ENCODE data around the gene ZMYND11. TPM values are rescaled to one million over a fixed set of nuclear protein-coding genes. Genes with fewer than 3 reads are reported as not detected.

The ZMYND11 gene
- total RNA-seq, 2 donors from 2014 or later: 34.2 to 37.7 TPM

DNA sequence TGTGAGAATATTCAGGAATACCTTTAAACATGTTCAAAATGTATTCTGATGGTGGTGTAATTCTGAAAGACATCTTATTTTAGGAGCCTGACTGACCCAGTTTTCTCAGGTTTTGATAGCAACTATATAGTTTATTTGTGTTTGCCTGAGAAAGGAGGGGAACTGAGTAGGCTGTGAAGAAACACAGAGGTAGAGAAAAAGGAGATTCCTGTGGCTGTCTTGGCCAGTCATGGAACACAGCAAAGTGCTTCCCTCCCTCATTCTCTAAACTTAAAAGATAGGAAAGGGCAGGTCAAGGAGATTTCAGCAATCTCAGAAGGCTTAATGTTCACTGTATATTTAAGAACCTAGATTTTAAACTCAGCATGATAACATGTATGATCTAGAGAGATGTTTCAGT lies 43.5 kb downstream of the ZMYND11 start:
- H3K4me3 Mint-ChIP-seq: no peak overlapping the region
- H3K36me3 Mint-ChIP-seq (ENCODE audit: low read depth): peaks cover 31% of the 10 kb centered on the region
- no peaks in the 10 kb centered on the region for H3K27me3 Mint-ChIP-seq (ENCODE audit: insufficient read depth)
- TF ChIP-seq, protein P1, sequence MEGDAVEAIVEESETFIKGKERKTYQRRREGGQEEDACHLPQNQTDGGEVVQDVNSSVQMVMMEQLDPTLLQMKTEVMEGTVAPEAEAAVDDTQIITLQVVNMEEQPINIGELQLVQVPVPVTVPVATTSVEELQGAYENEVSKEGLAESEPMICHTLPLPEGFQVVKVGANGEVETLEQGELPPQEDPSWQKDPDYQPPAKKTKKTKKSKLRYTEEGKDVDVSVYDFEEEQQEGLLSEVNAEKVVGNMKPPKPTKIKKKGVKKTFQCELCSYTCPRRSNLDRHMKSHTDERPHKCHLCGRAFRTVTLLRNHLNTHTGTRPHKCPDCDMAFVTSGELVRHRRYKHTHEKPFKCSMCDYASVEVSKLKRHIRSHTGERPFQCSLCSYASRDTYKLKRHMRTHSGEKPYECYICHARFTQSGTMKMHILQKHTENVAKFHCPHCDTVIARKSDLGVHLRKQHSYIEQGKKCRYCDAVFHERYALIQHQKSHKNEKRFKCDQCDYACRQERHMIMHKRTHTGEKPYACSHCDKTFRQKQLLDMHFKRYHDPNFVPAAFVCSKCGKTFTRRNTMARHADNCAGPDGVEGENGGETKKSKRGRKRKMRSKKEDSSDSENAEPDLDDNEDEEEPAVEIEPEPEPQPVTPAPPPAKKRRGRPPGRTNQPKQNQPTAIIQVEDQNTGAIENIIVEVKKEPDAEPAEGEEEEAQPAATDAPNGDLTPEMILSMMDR (conservative IDR thresholded peaks at IDR 0.05): no peak
- no peak for DNase-seq
- Histone ChIP-seq H3K4me1 (ENCODE audit: control insufficient read depth, insufficient read depth, low read length) (no peaks in the 10 kb centered on the region), H3K9me3 (ENCODE audit: control insufficient read depth, low read length) (peaks cover 8% of the 10 kb centered on the region), H3K4me3 (ENCODE audit: low read length) (no peak overlapping the region), H3K9ac (ENCODE audit: extremely low read depth, low read length, poor library complexity, severe bottlenecking) (no peak overlapping the region), H3K36me3 (ENCODE audit: control insufficient read depth, insufficient read depth, low read length) (peaks cover 19% of the 10 kb centered on the region), H3K27me3 (ENCODE audit: control insufficient read depth, insufficient read depth, low read length, poor library complexity, severe bottlenecking) (no peaks in the 10 kb centered on the region), H3K27ac (ENCODE audit: low read depth, low read length) (no peak overlapping the region)
- H3K4me1 Mint-ChIP-seq: no peaks in the 10 kb centered on the region
- H3K9me3 Mint-ChIP-seq: peaks cover 2% of the 10 kb centered on the region
- H3K27ac Mint-ChIP-seq: no peak overlapping the region

DNA sequence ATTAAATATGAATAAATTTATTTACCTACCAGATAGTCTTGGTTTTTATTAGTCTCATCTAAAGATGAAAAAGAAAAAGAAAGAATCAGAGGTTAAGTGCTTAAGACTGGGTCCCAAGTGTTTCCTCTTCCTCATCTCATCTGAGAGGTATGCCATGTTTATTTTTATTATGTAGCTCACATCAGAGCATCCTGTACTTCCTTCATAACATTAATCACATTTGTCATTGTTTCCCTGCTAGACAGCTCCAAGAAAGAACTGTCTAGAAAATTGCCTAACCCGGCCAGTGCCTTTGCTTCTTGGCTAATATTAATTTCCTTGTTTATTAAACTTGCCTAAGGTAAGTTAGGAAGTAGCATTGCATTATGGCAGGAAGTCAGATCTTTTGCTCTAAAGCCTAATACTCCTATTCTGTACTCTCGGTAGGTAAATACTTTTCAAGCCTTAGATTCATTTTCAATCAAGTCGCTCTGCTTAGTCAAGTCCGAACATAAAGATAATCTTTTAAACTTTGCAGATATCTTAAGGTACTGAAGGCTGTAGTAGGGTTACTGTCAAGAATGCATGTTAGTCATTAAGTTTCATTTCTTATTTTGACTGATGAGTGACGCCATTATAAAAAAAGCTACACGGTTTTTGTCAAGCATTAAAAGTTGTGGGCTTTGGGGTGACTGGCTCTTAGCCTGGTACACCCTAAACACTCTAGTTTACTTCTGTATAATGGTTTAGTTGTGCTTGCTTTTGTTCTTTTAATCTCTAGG lies 47.4 kb downstream of the ZMYND11 start:
- H3K27me3 ChIP-seq (ENCODE audit: control insufficient read depth, insufficient read depth, low read length, poor library complexity, severe bottlenecking): no peaks in the 10 kb centered on the region
- no peak for DNase-seq
- 97 to 100% methylated on average over 1 to 6 of the region's 6 CpGs for WGBS, 2 experiments (ENCODE audit: insufficient coverage in 1 of 2, insufficient read length in 1 of 2)
- peaks cover 9% of the 10 kb centered on the region for H3K9me3 Mint-ChIP-seq
- TF ChIP-seq, protein P1 (conservative IDR thresholded peaks at IDR 0.05): no peak
- H3K27ac Mint-ChIP-seq: no peak overlapping the region
- no peak overlapping the region for H3K4me3 ChIP-seq (ENCODE audit: low read length)
- H3K9me3 ChIP-seq (ENCODE audit: control insufficient read depth, low read length): peaks cover 20% of the 10 kb centered on the region
- no peak overlapping the region for H3K9ac ChIP-seq (ENCODE audit: extremely low read depth, low read length, poor library complexity, severe bottlenecking)
- H3K27ac ChIP-seq (ENCODE audit: low read depth, low read length): no peak overlapping the region
- H3K27me3 Mint-ChIP-seq (ENCODE audit: insufficient read depth): no peaks in the 10 kb centered on the region
- H3K36me3 ChIP-seq (ENCODE audit: control insufficient read depth, insufficient read depth, low read length): peaks cover 34% of the 10 kb centered on the region
- H3K4me3 Mint-ChIP-seq: no peak overlapping the region
- H3K4me1 ChIP-seq (ENCODE audit: control insufficient read depth, insufficient read depth, low read length): no peaks in the 10 kb centered on the region
- H3K4me1 Mint-ChIP-seq: no peaks in the 10 kb centered on the region
- H3K36me3 Mint-ChIP-seq (ENCODE audit: low read depth): peaks cover 51% of the 10 kb centered on the region

DNA sequence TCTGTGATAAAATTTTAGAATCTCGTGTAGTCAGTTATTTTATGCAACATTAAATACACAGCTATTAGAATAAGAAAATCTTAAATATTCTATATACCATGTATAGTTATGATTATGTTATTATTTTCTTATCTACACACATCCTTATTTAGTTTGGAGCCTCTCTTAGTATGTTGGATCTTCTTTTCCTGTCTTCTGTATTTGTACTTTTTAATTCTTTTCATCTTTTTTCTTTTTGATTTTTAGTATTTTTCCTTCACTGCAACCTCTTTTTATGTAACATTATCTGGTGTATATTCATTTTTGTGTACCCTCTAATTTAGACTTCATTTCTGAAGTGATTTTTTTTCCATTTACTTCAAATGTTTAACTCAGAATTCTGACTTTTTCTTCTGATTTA lies 48.9 kb downstream of the ZMYND11 start:
- Mint-ChIP-seq H3K4me1 (no peaks in the 10 kb centered on the region), H3K27ac (no peak overlapping the region), H3K27me3 (ENCODE audit: insufficient read depth) (no peaks in the 10 kb centered on the region), H3K4me3 (no peak overlapping the region), H3K36me3 (ENCODE audit: low read depth) (peaks cover 59% of the 10 kb centered on the region), H3K9me3 (peaks cover 9% of the 10 kb centered on the region)
- Histone ChIP-seq H3K27ac (ENCODE audit: low read depth, low read length) (no peak overlapping the region), H3K4me3 (ENCODE audit: low read length) (no peak overlapping the region), H3K27me3 (ENCODE audit: control insufficient read depth, insufficient read depth, low read length, poor library complexity, severe bottlenecking) (no peaks in the 10 kb centered on the region), H3K4me1 (ENCODE audit: control insufficient read depth, insufficient read depth, low read length) (no peaks in the 10 kb centered on the region), H3K36me3 (ENCODE audit: control insufficient read depth, insufficient read depth, low read length) (peaks cover 34% of the 10 kb centered on the region), H3K9me3 (ENCODE audit: control insufficient read depth, low read length) (peaks cover 20% of the 10 kb centered on the region), H3K9ac (ENCODE audit: extremely low read depth, low read length, poor library complexity, severe bottlenecking) (no peak overlapping the region)
- no CpG with 5 or more reads among the region's 1 CpG for WGBS, 2 experiments (ENCODE audit: insufficient coverage in 1 of 2, insufficient read length in 1 of 2)
- DNase-seq: no peak
- TF ChIP-seq, protein P1 (conservative IDR thresholded peaks at IDR 0.05): no peak
